SU-DHL-6 (cell line): Measurements from ENCODE around the gene CFAP99.

Source experiments
- EZH2phosphoT487 ChIP-seq: fragments of 200-600 bp; sonication (generic), shearing (Covaris generic); conservative IDR thresholded peaks from 2 replicates; pipeline ENCODE4 v1.6.1; 2018; ENCODE audit warnings: mild to moderate bottlenecking, antibody characterized with exemption, low read length, moderate library complexity, mixed read lengths
- TF ChIP-seq, protein P1 (sequence below): fragments of 200-600 bp; sonication (generic); IDR thresholded peaks from one replicate; pipeline ENCODE4 v1.5.1; 2017; ENCODE audit warnings: antibody characterized with exemption, mild to moderate bottlenecking, low read length, moderate library complexity; ENCODE audit not compliant: insufficient read depth, poor library complexity, severe bottlenecking

DNA sequence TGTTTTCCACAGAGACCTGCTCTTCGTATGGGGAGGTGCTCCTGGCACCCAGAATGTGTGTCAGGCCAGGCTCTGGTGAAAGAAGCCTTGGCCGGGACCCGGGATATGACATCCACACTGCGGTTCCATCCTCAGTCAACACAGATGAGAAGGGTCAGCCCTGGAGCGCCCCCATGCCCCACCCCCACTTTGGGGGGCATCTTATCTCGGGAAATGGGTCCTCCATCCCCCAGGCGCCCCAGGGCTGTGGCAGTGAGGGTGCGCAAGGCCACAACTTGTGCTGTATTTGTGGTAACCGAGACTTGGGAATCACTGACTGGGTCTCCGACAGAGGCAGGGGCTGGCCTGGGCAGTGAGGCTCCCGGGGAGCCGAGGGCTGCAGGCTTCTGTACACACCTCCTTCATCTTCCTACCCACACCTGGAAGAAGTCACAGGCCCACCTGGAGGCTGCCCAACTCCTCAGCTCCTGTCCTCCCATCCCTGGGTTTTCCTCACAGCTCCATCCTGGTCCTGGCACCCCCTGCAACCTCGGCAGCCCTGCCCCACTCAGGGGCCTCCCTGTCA is 8.0 kb downstream of the CFAP99 start:
- TF ChIP-seq, protein P1, sequence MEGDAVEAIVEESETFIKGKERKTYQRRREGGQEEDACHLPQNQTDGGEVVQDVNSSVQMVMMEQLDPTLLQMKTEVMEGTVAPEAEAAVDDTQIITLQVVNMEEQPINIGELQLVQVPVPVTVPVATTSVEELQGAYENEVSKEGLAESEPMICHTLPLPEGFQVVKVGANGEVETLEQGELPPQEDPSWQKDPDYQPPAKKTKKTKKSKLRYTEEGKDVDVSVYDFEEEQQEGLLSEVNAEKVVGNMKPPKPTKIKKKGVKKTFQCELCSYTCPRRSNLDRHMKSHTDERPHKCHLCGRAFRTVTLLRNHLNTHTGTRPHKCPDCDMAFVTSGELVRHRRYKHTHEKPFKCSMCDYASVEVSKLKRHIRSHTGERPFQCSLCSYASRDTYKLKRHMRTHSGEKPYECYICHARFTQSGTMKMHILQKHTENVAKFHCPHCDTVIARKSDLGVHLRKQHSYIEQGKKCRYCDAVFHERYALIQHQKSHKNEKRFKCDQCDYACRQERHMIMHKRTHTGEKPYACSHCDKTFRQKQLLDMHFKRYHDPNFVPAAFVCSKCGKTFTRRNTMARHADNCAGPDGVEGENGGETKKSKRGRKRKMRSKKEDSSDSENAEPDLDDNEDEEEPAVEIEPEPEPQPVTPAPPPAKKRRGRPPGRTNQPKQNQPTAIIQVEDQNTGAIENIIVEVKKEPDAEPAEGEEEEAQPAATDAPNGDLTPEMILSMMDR = no peak
- no peak for TF ChIP-seq EZH2phosphoT487
